Natural killer cell treated with Interleukin-12 subunit alpha and Interleukin-12 subunit beta and Interleukin-15 and Interleukin-18, amount 100 ng/mL, for 72 hours (primary cell): ENCODE measurements around the gene PRKN. TPM values are rescaled to one million over a fixed set of nuclear protein-coding genes. Genes with fewer than 3 reads are reported as not detected.
A peak's percentile ranks its signal among the peaks of the same experiment; 100 is the strongest.

Experiments
- ATAC-seq, 2 donors: fragments of 150-1000 bp; cut with Tn5 transposase in 1 of 2; sonication (Bioruptor Pico), chemical (Tn5 transposase) in 1 of 2; 2 replicates each; pipeline ENCODE4 v1.10.0; 2021
- DNase-seq: peaks from one replicate; pipeline ENCODE4 v3.0.0; 2022; ENCODE audit warnings: low spot score
- H3K27ac Mint-ChIP-seq, 2 donors: 1 replicate in 1 of 2; 2 replicates in 1 of 2; pipeline ENCODE4 v1.8.0; 2022; ENCODE audit warnings: mixed read lengths in 2 of 2, mild to moderate bottlenecking in 1 of 2, moderate library complexity in 1 of 2
- H3K27me3 Mint-ChIP-seq, 2 donors: 1 replicate in 1 of 2; 2 replicates in 1 of 2; pipeline ENCODE4 v1.8.0; 2022; ENCODE audit warnings: mixed read lengths in 2 of 2
- H3K36me3 Mint-ChIP-seq: one replicate; pipeline ENCODE4 v1.8.0; 2022; ENCODE audit warnings: mixed read lengths
- H3K4me1 Mint-ChIP-seq, 2 donors: 1 replicate in 1 of 2; 2 replicates in 1 of 2; pipeline ENCODE4 v1.8.0; 2022; ENCODE audit warnings: low read depth in 2 of 2, mixed read lengths in 2 of 2, mild to moderate bottlenecking in 1 of 2
- H3K4me3 Mint-ChIP-seq: one replicate; pipeline ENCODE4 v1.8.0; 2022; ENCODE audit warnings: mixed read lengths
- H3K9me3 Mint-ChIP-seq: 2 replicates; pipeline ENCODE4 v1.8.0; 2022; ENCODE audit warnings: mixed read lengths
- total RNA-seq, 2 donors: library from RNA; stranded (reverse); gene quantifications; one replicate each; pipeline ENCODE4 v1.2.3, GENCODE V29; 2022

Gene PRKN
- total RNA-seq, 2 donors from 2014 or later, result not detected

- Mint-ChIP-seq H3K4me3 (peak overlapping the region; percentile 25), H3K9me3 (peaks cover 13% of the 10 kb centered on the region), H3K36me3 (no peaks in the 10 kb centered on the region), H3K27me3 (no peaks in the 10 kb centered on the region), H3K27ac (peak overlapping the region; percentile 6 to 32), H3K4me1 (no peaks in the 10 kb centered on the region)
- ATAC-seq (peak; percentile 52 to 62), DNase-seq (no peak)
Measured at GRCh38 chr6:162029873-162030576, 697.5 kb downstream of the PRKN start.

GRCh38 chr6:162026843-162027242 is 700.7 kb downstream of the PRKN start:
- H3K4me3 Mint-ChIP-seq, result no peak overlapping the region
- ATAC-seq (no peak), DNase-seq (no peak)
- no peaks in the 10 kb centered on the region for H3K36me3 Mint-ChIP-seq
- H3K27ac Mint-ChIP-seq, result no peak overlapping the region
- H3K9me3 Mint-ChIP-seq, result peaks cover 11% of the 10 kb centered on the region
- H3K27me3 Mint-ChIP-seq, result no peaks in the 10 kb centered on the region
- H3K4me1 Mint-ChIP-seq, result no peaks in the 10 kb centered on the region

- no peaks in the 10 kb centered on the region for H3K27me3 Mint-ChIP-seq
- ATAC-seq (no peak), DNase-seq (no peak)
- H3K4me1 Mint-ChIP-seq, result no peaks in the 10 kb centered on the region
- H3K27ac Mint-ChIP-seq, result no peak overlapping the region
- H3K4me3 Mint-ChIP-seq, result no peak overlapping the region
- no peaks in the 10 kb centered on the region for H3K36me3 Mint-ChIP-seq
- H3K9me3 Mint-ChIP-seq, result peaks cover 11% of the 10 kb centered on the region
Measured at GRCh38 chr6:162026031-162026430, 701.5 kb downstream of the PRKN start.

GRCh38 chr6:162019349-162019748 is 708.2 kb downstream of the PRKN start:
- Mint-ChIP-seq H3K4me3 (no peak overlapping the region), H3K27ac (no peak overlapping the region), H3K36me3 (no peaks in the 10 kb centered on the region), H3K4me1 (no peaks in the 10 kb centered on the region), H3K9me3 (peaks cover 11% of the 10 kb centered on the region), H3K27me3 (no peaks in the 10 kb centered on the region)
- no peak for DNase-seq
- no peak for ATAC-seq

GRCh38 chr6:162017536-162017935 is 710.0 kb downstream of the PRKN start:
- Mint-ChIP-seq H3K4me3 (no peak overlapping the region), H3K4me1 (no peaks in the 10 kb centered on the region), H3K9me3 (peaks cover 14% of the 10 kb centered on the region), H3K27me3 (no peaks in the 10 kb centered on the region), H3K36me3 (no peaks in the 10 kb centered on the region), H3K27ac (no peak overlapping the region)
- DNase-seq, result no peak
- ATAC-seq, result no peak

GRCh38 chr6:162014069-162014811 is 713.3 kb downstream of the PRKN start:
- H3K27ac Mint-ChIP-seq, result no peak overlapping the region
- H3K4me1 Mint-ChIP-seq, result no peaks in the 10 kb centered on the region
- no peaks in the 10 kb centered on the region for H3K36me3 Mint-ChIP-seq
- DNase-seq, result no peak
- no peak overlapping the region for H3K4me3 Mint-ChIP-seq
- H3K9me3 Mint-ChIP-seq, result peaks cover 15% of the 10 kb centered on the region
- ATAC-seq, result peak in 1 of 2 donors; percentile 31
- no peaks in the 10 kb centered on the region for H3K27me3 Mint-ChIP-seq

- no peak overlapping the region for H3K4me3 Mint-ChIP-seq
- ATAC-seq (no peak), DNase-seq (no peak)
- H3K9me3 Mint-ChIP-seq, result peaks cover 8% of the 10 kb centered on the region
- no peak overlapping the region for H3K27ac Mint-ChIP-seq
- no peaks in the 10 kb centered on the region for H3K27me3 Mint-ChIP-seq
- no peaks in the 10 kb centered on the region for H3K4me1 Mint-ChIP-seq
- H3K36me3 Mint-ChIP-seq, result no peaks in the 10 kb centered on the region
Measured at GRCh38 chr6:162005372-162005771, 722.2 kb downstream of the PRKN start.

- Mint-ChIP-seq H3K4me1 (no peaks in the 10 kb centered on the region), H3K36me3 (no peaks in the 10 kb centered on the region), H3K4me3 (no peak overlapping the region), H3K9me3 (peaks cover 17% of the 10 kb centered on the region), H3K27me3 (no peaks in the 10 kb centered on the region), H3K27ac (no peak overlapping the region)
- no peak for ATAC-seq
- no peak for DNase-seq
Measured at GRCh38 chr6:161996783-161997182, 730.8 kb downstream of the PRKN start.

- H3K36me3 Mint-ChIP-seq, result peaks cover 8% of the 10 kb centered on the region
- no peak overlapping the region for H3K4me3 Mint-ChIP-seq
- H3K27me3 Mint-ChIP-seq, result no peaks in the 10 kb centered on the region
- H3K27ac Mint-ChIP-seq, result no peak overlapping the region
- H3K9me3 Mint-ChIP-seq, result peaks cover 6% of the 10 kb centered on the region
- no peaks in the 10 kb centered on the region for H3K4me1 Mint-ChIP-seq
- DNase-seq (no peak), ATAC-seq (no peak)
Measured at GRCh38 chr6:161985876-161986423, 741.6 kb downstream of the PRKN start.

- no peak for DNase-seq
- H3K9me3 Mint-ChIP-seq, result peaks cover 3% of the 10 kb centered on the region
- H3K36me3 Mint-ChIP-seq, result no peaks in the 10 kb centered on the region
- ATAC-seq, result no peak
- no peaks in the 10 kb centered on the region for H3K4me1 Mint-ChIP-seq
- no peaks in the 10 kb centered on the region for H3K27me3 Mint-ChIP-seq
- no peak overlapping the region for H3K27ac Mint-ChIP-seq
- H3K4me3 Mint-ChIP-seq, result no peak overlapping the region
Measured at GRCh38 chr6:161984713-161985112, 742.9 kb downstream of the PRKN start.

GRCh38 chr6:161976553-161976952 is 751.0 kb downstream of the PRKN start:
- no peaks in the 10 kb centered on the region for H3K36me3 Mint-ChIP-seq
- no peak overlapping the region for H3K27ac Mint-ChIP-seq
- DNase-seq (no peak), ATAC-seq (no peak)
- H3K4me1 Mint-ChIP-seq, result no peaks in the 10 kb centered on the region
- H3K27me3 Mint-ChIP-seq, result no peaks in the 10 kb centered on the region
- H3K9me3 Mint-ChIP-seq, result peaks cover 6% of the 10 kb centered on the region
- H3K4me3 Mint-ChIP-seq, result no peak overlapping the region

- peaks cover 6% of the 10 kb centered on the region for H3K9me3 Mint-ChIP-seq
- no peak overlapping the region for H3K4me3 Mint-ChIP-seq
- no peak overlapping the region for H3K27ac Mint-ChIP-seq
- H3K27me3 Mint-ChIP-seq, result no peaks in the 10 kb centered on the region
- no peaks in the 10 kb centered on the region for H3K36me3 Mint-ChIP-seq
- no peak for DNase-seq
- ATAC-seq, result no peak
- no peaks in the 10 kb centered on the region for H3K4me1 Mint-ChIP-seq
Measured at GRCh38 chr6:161973064-161973463, 754.5 kb downstream of the PRKN start.

GRCh38 chr6:161971043-161971442 is 756.5 kb downstream of the PRKN start:
- Mint-ChIP-seq H3K27ac (no peak overlapping the region), H3K9me3 (peaks cover 6% of the 10 kb centered on the region), H3K4me1 (no peaks in the 10 kb centered on the region), H3K4me3 (no peak overlapping the region), H3K27me3 (no peaks in the 10 kb centered on the region), H3K36me3 (no peaks in the 10 kb centered on the region)
- DNase-seq, result no peak
- no peak for ATAC-seq

- no peak overlapping the region for H3K4me3 Mint-ChIP-seq
- no peaks in the 10 kb centered on the region for H3K27me3 Mint-ChIP-seq
- H3K4me1 Mint-ChIP-seq, result peaks cover 0 to 6% of the 10 kb centered on the region in 2 donors
- H3K27ac Mint-ChIP-seq, result no peak overlapping the region
- ATAC-seq (no peak), DNase-seq (no peak)
- no peaks in the 10 kb centered on the region for H3K36me3 Mint-ChIP-seq
- H3K9me3 Mint-ChIP-seq, result no peaks in the 10 kb centered on the region
Measured at GRCh38 chr6:161963634-161964234, 763.8 kb downstream of the PRKN start.
